Measurements from ENCODE around the gene C6orf163. TPM values are rescaled to one million over a fixed set of nuclear protein-coding genes. Genes with fewer than 3 reads are reported as not detected.

C6orf163 gene
- total and polyA plus RNA-seq, 2 of the 13 experiments (the other 11 are each of a cell fraction or from before 2014, with no cell fraction given), result 0.62 to 1.8 TPM

DNA sequence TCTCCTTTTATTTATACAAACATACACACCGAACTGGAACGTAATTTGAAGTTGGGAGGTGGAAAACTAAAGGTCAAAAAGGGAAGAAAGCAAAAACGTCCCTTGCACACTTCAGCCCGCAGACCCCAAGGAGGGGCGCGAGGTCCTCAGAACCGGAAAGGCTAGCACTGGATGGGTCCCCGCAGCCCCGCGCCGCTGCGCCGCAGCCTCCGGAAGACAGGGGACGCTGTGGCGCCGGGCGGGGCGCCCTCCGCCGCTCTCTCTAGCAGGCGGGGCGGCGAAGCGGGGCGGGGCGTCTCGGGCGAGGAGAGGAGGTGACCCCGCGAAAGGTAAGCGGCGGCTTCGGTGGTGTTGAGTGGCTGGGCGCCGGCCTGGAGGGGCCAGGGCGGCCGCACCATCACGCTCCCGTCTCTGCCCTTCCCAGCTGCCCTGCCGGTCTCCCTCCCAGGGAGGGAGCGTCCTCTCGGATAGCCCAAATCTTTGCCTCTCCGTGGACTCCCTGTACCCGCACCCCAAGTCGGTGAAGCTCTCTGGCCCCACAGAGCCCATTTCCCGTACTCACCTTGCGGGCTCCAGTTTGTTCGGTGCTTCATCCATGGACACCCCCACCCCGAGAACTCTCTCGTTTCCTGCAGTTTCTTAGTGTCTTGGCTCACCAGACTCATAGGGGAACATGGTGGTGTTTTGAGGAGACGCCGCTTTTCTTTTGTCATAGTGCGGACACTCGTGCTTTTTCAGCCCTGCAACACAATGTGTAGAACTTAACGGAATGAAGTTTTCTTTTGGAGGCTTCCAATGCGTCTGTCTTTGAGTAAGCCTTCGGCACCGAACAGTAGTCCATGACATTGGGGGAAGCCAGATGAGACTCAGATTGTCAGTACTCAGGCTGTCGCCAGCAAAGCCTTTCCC is 22.1 kb upstream of the C6orf163 start, which contains the start of gene SMIM8 (continued):
- TF ChIP-seq, protein P1, sequence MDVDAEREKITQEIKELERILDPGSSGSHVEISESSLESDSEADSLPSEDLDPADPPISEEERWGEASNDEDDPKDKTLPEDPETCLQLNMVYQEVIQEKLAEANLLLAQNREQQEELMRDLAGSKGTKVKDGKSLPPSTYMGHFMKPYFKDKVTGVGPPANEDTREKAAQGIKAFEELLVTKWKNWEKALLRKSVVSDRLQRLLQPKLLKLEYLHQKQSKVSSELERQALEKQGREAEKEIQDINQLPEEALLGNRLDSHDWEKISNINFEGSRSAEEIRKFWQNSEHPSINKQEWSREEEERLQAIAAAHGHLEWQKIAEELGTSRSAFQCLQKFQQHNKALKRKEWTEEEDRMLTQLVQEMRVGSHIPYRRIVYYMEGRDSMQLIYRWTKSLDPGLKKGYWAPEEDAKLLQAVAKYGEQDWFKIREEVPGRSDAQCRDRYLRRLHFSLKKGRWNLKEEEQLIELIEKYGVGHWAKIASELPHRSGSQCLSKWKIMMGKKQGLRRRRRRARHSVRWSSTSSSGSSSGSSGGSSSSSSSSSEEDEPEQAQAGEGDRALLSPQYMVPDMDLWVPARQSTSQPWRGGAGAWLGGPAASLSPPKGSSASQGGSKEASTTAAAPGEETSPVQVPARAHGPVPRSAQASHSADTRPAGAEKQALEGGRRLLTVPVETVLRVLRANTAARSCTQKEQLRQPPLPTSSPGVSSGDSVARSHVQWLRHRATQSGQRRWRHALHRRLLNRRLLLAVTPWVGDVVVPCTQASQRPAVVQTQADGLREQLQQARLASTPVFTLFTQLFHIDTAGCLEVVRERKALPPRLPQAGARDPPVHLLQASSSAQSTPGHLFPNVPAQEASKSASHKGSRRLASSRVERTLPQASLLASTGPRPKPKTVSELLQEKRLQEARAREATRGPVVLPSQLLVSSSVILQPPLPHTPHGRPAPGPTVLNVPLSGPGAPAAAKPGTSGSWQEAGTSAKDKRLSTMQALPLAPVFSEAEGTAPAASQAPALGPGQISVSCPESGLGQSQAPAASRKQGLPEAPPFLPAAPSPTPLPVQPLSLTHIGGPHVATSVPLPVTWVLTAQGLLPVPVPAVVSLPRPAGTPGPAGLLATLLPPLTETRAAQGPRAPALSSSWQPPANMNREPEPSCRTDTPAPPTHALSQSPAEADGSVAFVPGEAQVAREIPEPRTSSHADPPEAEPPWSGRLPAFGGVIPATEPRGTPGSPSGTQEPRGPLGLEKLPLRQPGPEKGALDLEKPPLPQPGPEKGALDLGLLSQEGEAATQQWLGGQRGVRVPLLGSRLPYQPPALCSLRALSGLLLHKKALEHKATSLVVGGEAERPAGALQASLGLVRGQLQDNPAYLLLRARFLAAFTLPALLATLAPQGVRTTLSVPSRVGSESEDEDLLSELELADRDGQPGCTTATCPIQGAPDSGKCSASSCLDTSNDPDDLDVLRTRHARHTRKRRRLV (CRISPR knock-in tag; IDR thresholded peaks at IDR 0.05), result peak; percentile 79; the same call in 1 of the 2 replicates
- TF ChIP-seq, protein P2, sequence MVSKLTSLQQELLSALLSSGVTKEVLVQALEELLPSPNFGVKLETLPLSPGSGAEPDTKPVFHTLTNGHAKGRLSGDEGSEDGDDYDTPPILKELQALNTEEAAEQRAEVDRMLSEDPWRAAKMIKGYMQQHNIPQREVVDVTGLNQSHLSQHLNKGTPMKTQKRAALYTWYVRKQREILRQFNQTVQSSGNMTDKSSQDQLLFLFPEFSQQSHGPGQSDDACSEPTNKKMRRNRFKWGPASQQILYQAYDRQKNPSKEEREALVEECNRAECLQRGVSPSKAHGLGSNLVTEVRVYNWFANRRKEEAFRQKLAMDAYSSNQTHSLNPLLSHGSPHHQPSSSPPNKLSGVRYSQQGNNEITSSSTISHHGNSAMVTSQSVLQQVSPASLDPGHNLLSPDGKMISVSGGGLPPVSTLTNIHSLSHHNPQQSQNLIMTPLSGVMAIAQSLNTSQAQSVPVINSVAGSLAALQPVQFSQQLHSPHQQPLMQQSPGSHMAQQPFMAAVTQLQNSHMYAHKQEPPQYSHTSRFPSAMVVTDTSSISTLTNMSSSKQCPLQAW (CRISPR knock-in tag; IDR thresholded peaks at IDR 0.05), result no peak; the same call in 1 of the 2 replicates
- TF ChIP-seq TOE1 (CRISPR knock-in tag; IDR thresholded peaks at IDR 0.05) (peak; percentile 63; the same call in 1 of the 2 replicates), YY1 (IDR thresholded peaks at IDR 0.05; ENCODE audit: insufficient read depth, insufficient replicate concordance, low read depth, low read length) (peak; percentile 87), FOXC1 (CRISPR knock-in tag; IDR thresholded peaks at IDR 0.05; ENCODE audit: borderline replicate concordance) (peak; percentile 64; the same call in 1 of the 2 replicates), JDP2 (CRISPR knock-in tag; IDR thresholded peaks at IDR 0.05; ENCODE audit: borderline replicate concordance) (no peak), CHD2 (IDR thresholded peaks at IDR 0.05; ENCODE audit: low read depth, low read length) (no peak), ZNF230 (CRISPR knock-in tag; IDR thresholded peaks at IDR 0.05) (no peak), MLLT10 (CRISPR knock-in tag; IDR thresholded peaks at IDR 0.05) (no peak), ZSCAN22 (CRISPR knock-in tag; IDR thresholded peaks at IDR 0.05) (no peak), ZSCAN21 (CRISPR knock-in tag; IDR thresholded peaks at IDR 0.05; ENCODE audit: borderline replicate concordance) (no peak; the same call in 1 of the 2 replicates), ZNF567 (CRISPR knock-in tag; IDR thresholded peaks at IDR 0.05; ENCODE audit: borderline replicate concordance) (no peak), DR1 (CRISPR knock-in tag; IDR thresholded peaks at IDR 0.05) (peak; percentile 79), PCBP1 (IDR thresholded peaks at IDR 0.05; ENCODE audit: borderline replicate concordance, low read depth, low read length) (no peak)
- TF ChIP-seq, protein P3, sequence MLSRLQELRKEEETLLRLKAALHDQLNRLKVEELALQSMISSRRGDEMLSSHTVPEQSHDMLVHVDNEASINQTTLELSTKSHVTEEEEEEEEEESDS (CRISPR knock-in tag; IDR thresholded peaks at IDR 0.05; ENCODE audit: borderline replicate concordance), result no peak
- TF ChIP-seq, protein P4, sequence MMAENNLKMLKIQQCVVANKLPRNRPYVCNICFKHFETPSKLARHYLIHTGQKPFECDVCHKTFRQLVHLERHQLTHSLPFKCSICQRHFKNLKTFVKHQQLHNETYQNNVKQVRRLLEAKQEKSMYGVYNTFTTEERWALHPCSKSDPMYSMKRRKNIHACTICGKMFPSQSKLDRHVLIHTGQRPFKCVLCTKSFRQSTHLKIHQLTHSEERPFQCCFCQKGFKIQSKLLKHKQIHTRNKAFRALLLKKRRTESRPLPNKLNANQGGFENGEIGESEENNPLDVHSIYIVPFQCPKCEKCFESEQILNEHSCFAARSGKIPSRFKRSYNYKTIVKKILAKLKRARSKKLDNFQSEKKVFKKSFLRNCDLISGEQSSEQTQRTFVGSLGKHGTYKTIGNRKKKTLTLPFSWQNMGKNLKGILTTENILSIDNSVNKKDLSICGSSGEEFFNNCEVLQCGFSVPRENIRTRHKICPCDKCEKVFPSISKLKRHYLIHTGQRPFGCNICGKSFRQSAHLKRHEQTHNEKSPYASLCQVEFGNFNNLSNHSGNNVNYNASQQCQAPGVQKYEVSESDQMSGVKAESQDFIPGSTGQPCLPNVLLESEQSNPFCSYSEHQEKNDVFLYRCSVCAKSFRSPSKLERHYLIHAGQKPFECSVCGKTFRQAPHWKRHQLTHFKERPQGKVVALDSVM (CRISPR knock-in tag; IDR thresholded peaks at IDR 0.05), result peak; percentile 63
- TF ChIP-seq, protein P5, sequence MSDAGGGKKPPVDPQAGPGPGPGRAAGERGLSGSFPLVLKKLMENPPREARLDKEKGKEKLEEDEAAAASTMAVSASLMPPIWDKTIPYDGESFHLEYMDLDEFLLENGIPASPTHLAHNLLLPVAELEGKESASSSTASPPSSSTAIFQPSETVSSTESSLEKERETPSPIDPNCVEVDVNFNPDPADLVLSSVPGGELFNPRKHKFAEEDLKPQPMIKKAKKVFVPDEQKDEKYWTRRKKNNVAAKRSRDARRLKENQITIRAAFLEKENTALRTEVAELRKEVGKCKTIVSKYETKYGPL (CRISPR knock-in tag; IDR thresholded peaks at IDR 0.05), result 0 out of 2 replicates have a peak, but pooled peaks have one; percentile 18
- TF ChIP-seq, protein P6, sequence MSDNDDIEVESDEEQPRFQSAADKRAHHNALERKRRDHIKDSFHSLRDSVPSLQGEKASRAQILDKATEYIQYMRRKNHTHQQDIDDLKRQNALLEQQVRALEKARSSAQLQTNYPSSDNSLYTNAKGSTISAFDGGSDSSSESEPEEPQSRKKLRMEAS (IDR thresholded peaks at IDR 0.05), result peak; percentile 30; the same call in 1 of the 2 replicates
